Choroid plexus epithelial cell (primary cell): ENCODE data around the gene EXOC6.
A peak's percentile ranks its signal among the peaks of the same experiment; 100 is the strongest.

ENCODE experiments used
- DNase-seq: peaks from one replicate; pipeline ENCODE4 v3.0.0-alpha.2; 2010; ENCODE audit warnings: low read depth
- H3K4me3 ChIP-seq: 2 replicates; pipeline ENCODE4 v1.5.1; 2011; ENCODE audit warnings: low read depth, mild to moderate bottlenecking, control low read depth, low read length, moderate library complexity
- CTCF ChIP-seq: conservative IDR thresholded peaks from 2 replicates; pipeline ENCODE4 v1.5.1; 2011; ENCODE audit warnings: low read depth, mild to moderate bottlenecking, control low read depth, inconsistent platforms, low read length, moderate library complexity

EXOC6 gene

GRCh38 chr10:93072225-93072712 lies 223.9 kb downstream of the EXOC6 start:
- peak overlapping the region; percentile 29 for H3K4me3 ChIP-seq
- DNase-seq = no peak
- TF ChIP-seq CTCF = no peak

GRCh38 chr10:93072713-93073538 lies 224.6 kb downstream of the EXOC6 start:
- DNase-seq = no peak
- H3K4me3 ChIP-seq = no peak overlapping the region
- TF ChIP-seq CTCF = no peak

GRCh38 chr10:93073539-93074146 lies 225.3 kb downstream of the EXOC6 start, which contains the start of gene CYP26A1:
CYP26A1 (plus strand) TSS chr10:93073893; CDS start chr10:93073935, 42 bp downstream.
- TF ChIP-seq CTCF = no peak
- no peak for DNase-seq
- H3K4me3 ChIP-seq = no peak within 1 kb of the TSS

- DNase-seq = no peak
- TF ChIP-seq CTCF = peak; percentile 20
- H3K4me3 ChIP-seq = no peak overlapping the region
These were observed 225.9 kb downstream of the EXOC6 start for GRCh38 chr10:93074147-93074596.

- TF ChIP-seq CTCF = no peak
- DNase-seq = no peak
- no peak overlapping the region for H3K4me3 ChIP-seq
These were observed 226.5 kb downstream of the EXOC6 start for GRCh38 chr10:93074597-93075368.

- DNase-seq = no peak
- no peak for TF ChIP-seq CTCF
- no peak overlapping the region for H3K4me3 ChIP-seq
These were observed 227.3 kb downstream of the EXOC6 start for GRCh38 chr10:93075369-93076221.
